Vagina (tissue), 2 donors: ENCODE data around the gene MAGEA10. TPM values are rescaled to one million over a fixed set of nuclear protein-coding genes. Genes with fewer than 3 reads are reported as not detected.

Source experiments
- DNase-seq, 2 donors: peaks; one replicate each; pipeline ENCODE4 v3.0.0-alpha.2; 2017; ENCODE audit errors: extremely low spot score in 2 of 2
- H3K27ac ChIP-seq: fragments of 200-600 bp; sonication (generic); one replicate; pipeline ENCODE4 v1.5.1; 2019
- H3K27me3 ChIP-seq: fragments of 200-600 bp; sonication (generic); one replicate; pipeline ENCODE4 v1.5.1; 2019
- H3K36me3 ChIP-seq, 2 donors: fragments of 200-600 bp; sonication (generic); one replicate each; pipeline ENCODE4 v1.5.1; 2017 to 2019
- H3K4me1 ChIP-seq: fragments of 200-600 bp; sonication (generic); one replicate; pipeline ENCODE4 v1.5.1; 2019
- H3K4me3 ChIP-seq, 2 donors: fragments of 200-600 bp; sonication (generic); 1 replicate in 1 of 2; 2 replicates in 1 of 2; pipeline ENCODE4 v1.5.1; 2016 to 2019
- H3K9me3 ChIP-seq: fragments of 200-600 bp; sonication (generic); one replicate; pipeline ENCODE4 v1.5.1; 2019
- CTCF ChIP-seq, 3 experiments: fragments of 450-650 bp in 2 of 3; fragments of 200-600 bp in 1 of 3; sonication (generic) in 1 of 3; IDR thresholded peaks; one replicate each; pipeline ENCODE4 v1.5.1; 2017 to 2019; ENCODE audit warnings: antibody characterized with exemption in 3 of 3, mild to moderate bottlenecking in 2 of 3, moderate library complexity in 2 of 3
- POLR2A ChIP-seq, 2 donors: fragments of 450-650 bp; IDR thresholded peaks; one replicate each; pipeline ENCODE4 v1.6.1; 2017; ENCODE audit warnings: antibody characterized with exemption in 2 of 2, mild to moderate bottlenecking in 2 of 2, moderate library complexity in 2 of 2
- POLR2AphosphoS5 ChIP-seq, 2 donors: sonication (generic); formaldehyde crosslinking; IDR thresholded peaks; one replicate each; pipeline ENCODE4 v1.9.0; 2017; ENCODE audit warnings: antibody characterized with exemption in 2 of 2, mild to moderate bottlenecking in 2 of 2, low read depth in 1 of 2; ENCODE audit not compliant: insufficient read depth in 1 of 2
- intact Hi-C: fragments of 100-400 bp; cut with DNase I; formaldehyde crosslinking; loops from one replicate; pipeline ENCODE4 v1.15.1; 2023
- total RNA-seq: library from RNA; depleted of rRNA; stranded (reverse); fragments of >200 nt; gene quantifications from one replicate; pipeline ENCODE4 v1.2.3, GENCODE V29; 2016

Gene MAGEA10
- total RNA-seq, 1 donor from 2014 or later, result not detected

- TF ChIP-seq POLR2AphosphoS5 (IDR thresholded peaks at IDR 0.05; ENCODE audit: insufficient read depth in 1 of 2, low read depth in 1 of 2) (no peak), POLR2A (IDR thresholded peaks at IDR 0.05) (no peak), CTCF (IDR thresholded peaks at IDR 0.05) (no peak)
- intact Hi-C loops, result no loop called here
- Histone ChIP-seq H3K27ac (no peak overlapping the region), H3K9me3 (no peaks in the 10 kb centered on the region), H3K4me3 (no peak overlapping the region), H3K4me1 (no peaks in the 10 kb centered on the region), H3K27me3 (no peaks in the 10 kb centered on the region), H3K36me3 (no peaks in the 10 kb centered on the region)
- no peak for DNase-seq
These were observed 21.1 kb downstream of the MAGEA10 start for GRCh38 chrX:152117305-152117704.

- no peaks in the 10 kb centered on the region for H3K27me3 ChIP-seq
- H3K27ac ChIP-seq, result no peak overlapping the region
- intact Hi-C loops, result no loop called here
- H3K36me3 ChIP-seq, result no peaks in the 10 kb centered on the region
- H3K4me1 ChIP-seq, result no peaks in the 10 kb centered on the region
- H3K9me3 ChIP-seq, result no peaks in the 10 kb centered on the region
- H3K4me3 ChIP-seq, result no peak overlapping the region
- TF ChIP-seq POLR2AphosphoS5 (IDR thresholded peaks at IDR 0.05; ENCODE audit: insufficient read depth in 1 of 2, low read depth in 1 of 2), result no peak
- no peak for TF ChIP-seq CTCF (IDR thresholded peaks at IDR 0.05)
- no peak for TF ChIP-seq POLR2A (IDR thresholded peaks at IDR 0.05)
- no peak for DNase-seq
These were observed 29.9 kb downstream of the MAGEA10 start for GRCh38 chrX:152108527-152108926.

- no peaks in the 10 kb centered on the region for H3K9me3 ChIP-seq
- H3K4me3 ChIP-seq, result no peak overlapping the region
- no peaks in the 10 kb centered on the region for H3K27me3 ChIP-seq
- H3K36me3 ChIP-seq, result no peaks in the 10 kb centered on the region
- no peak overlapping the region for H3K27ac ChIP-seq
- no peaks in the 10 kb centered on the region for H3K4me1 ChIP-seq
- TF ChIP-seq POLR2AphosphoS5 (IDR thresholded peaks at IDR 0.05; ENCODE audit: insufficient read depth in 1 of 2, low read depth in 1 of 2), result no peak
- no peak for TF ChIP-seq POLR2A (IDR thresholded peaks at IDR 0.05)
- no peak for TF ChIP-seq CTCF (IDR thresholded peaks at IDR 0.05)
- no peak for DNase-seq
- intact Hi-C loops, result no loop called here
These were observed 34.5 kb downstream of the MAGEA10 start for GRCh38 chrX:152103866-152104265.

GRCh38 chrX:152086141-152086540 lies 52.2 kb downstream of the MAGEA10 start:
- H3K4me1 ChIP-seq, result no peaks in the 10 kb centered on the region
- intact Hi-C loops, result no loop called here

More at GRCh38 chrX:152086141-152086540, 52.2 kb downstream of the MAGEA10 start:
- no peak for DNase-seq
- Histone ChIP-seq H3K36me3 (no peaks in the 10 kb centered on the region), H3K27ac (no peak overlapping the region), H3K9me3 (no peaks in the 10 kb centered on the region), H3K4me3 (no peak overlapping the region), H3K27me3 (no peaks in the 10 kb centered on the region)
- no peak for TF ChIP-seq CTCF (IDR thresholded peaks at IDR 0.05)
- TF ChIP-seq POLR2A (IDR thresholded peaks at IDR 0.05), result no peak
- TF ChIP-seq POLR2AphosphoS5 (IDR thresholded peaks at IDR 0.05; ENCODE audit: insufficient read depth in 1 of 2, low read depth in 1 of 2), result no peak

Other genes with a start within 250 kb of the MAGEA10 start
- gene MAGEA4, start 225.7 kb downstream of the MAGEA10 start, total RNA-seq, result not detected
- 176 TPM for gene GABRE, start 163.9 kb downstream of the MAGEA10 start, total RNA-seq